Measurements from ENCODE around the gene DGKD. TPM values are rescaled to one million over a fixed set of nuclear protein-coding genes. Genes with fewer than 3 reads are reported as not detected.

Gene DGKD
- total and polyA plus RNA-seq, 7 experiments from 2014 or later, result 25.8 to 252 (median 206) TPM

- Histone ChIP-seq H3K27ac (ENCODE audit: low read depth, low read length) (no peak overlapping the region), H3K9me3 (ENCODE audit: control insufficient read depth in 2 of 3, low read length in 3 of 3) (no peaks in the 10 kb centered on the region), H3K27me3 (ENCODE audit: control insufficient read depth in 2 of 2, insufficient read depth in 2 of 2, low read length in 2 of 2) (no peaks in the 10 kb centered on the region), H3K4me1 (ENCODE audit: control insufficient read depth in 2 of 2, insufficient read depth in 2 of 2, low read length in 2 of 2) (no peaks in the 10 kb centered on the region), H3K36me3 (ENCODE audit: control insufficient read depth in 2 of 3, insufficient read depth in 3 of 3, low read length in 3 of 3) (peaks cover 8 to 76% (median 28%) of the 10 kb centered on the region in 3 experiments), H3K4me3 (ENCODE audit: low read length) (no peak overlapping the region)
- no peaks in the 10 kb centered on the region for H3K9me3 Mint-ChIP-seq
- ChIA-PET CTCF (interaction anchor here (0.7 to 18.1 kb wide), 3 partner anchors 17 to 147 kb away, joined by 4 to 379 read pairs (median 156); no protein-coding TSS in a partner anchor), POLR2A (interaction anchor here (12.9 kb wide), 1 partner anchor 13 kb away, joined by 127 read pairs; no protein-coding TSS in a partner anchor)
- H3K4me3 Mint-ChIP-seq, result no peak overlapping the region
- peaks cover 5 to 36% (median 27%) of the 10 kb centered on the region in 7 donors for H3K4me1 Mint-ChIP-seq
- H3K36me3 Mint-ChIP-seq, result peaks cover 13 to 54% (median 19%) of the 10 kb centered on the region in 5 donors
- H3K27ac Mint-ChIP-seq, result peak overlapping the region in 5 of 9 donors; percentile 14 to 90 (median 79)
- DNase-seq (no peak), ATAC-seq (no peak)
- intact Hi-C loops (cut with micrococcal nuclease), result no loop called here
- no peaks in the 10 kb centered on the region for H3K27me3 Mint-ChIP-seq
These were observed 82.6 kb downstream of the DGKD start for GRCh38 chr2:233436691-233437438.

- no peaks in the 10 kb centered on the region for H3K27me3 ChIP-seq (ENCODE audit: control insufficient read depth in 2 of 2, insufficient read depth in 2 of 2, low read length in 2 of 2)
- no peak overlapping the region for H3K4me3 ChIP-seq (ENCODE audit: low read length)
- Mint-ChIP-seq H3K4me1 (peaks cover 5 to 40% (median 30%) of the 10 kb centered on the region in 7 donors), H3K9me3 (no peaks in the 10 kb centered on the region), H3K4me3 (no peak overlapping the region), H3K27me3 (no peaks in the 10 kb centered on the region), H3K36me3 (peaks cover 13 to 54% (median 18%) of the 10 kb centered on the region in 5 donors), H3K27ac (peak overlapping the region in 3 of 9 donors; percentile 46 to 90 (median 81))
- no peak overlapping the region for H3K27ac ChIP-seq (ENCODE audit: low read depth, low read length)
- H3K36me3 ChIP-seq (ENCODE audit: control insufficient read depth in 2 of 3, insufficient read depth in 3 of 3, low read length in 3 of 3), result peaks cover 8 to 80% (median 28%) of the 10 kb centered on the region in 3 experiments
- ChIA-PET POLR2A (interaction anchor here (12.9 kb wide), 1 partner anchor 13 kb away, joined by 127 read pairs; no protein-coding TSS in a partner anchor), CTCF (interaction anchor here (0.7 to 18.1 kb wide), 4 partner anchors 18 to 148 kb away, joined by 3 to 379 read pairs (median 80); no protein-coding TSS in a partner anchor)
- intact Hi-C loops (cut with micrococcal nuclease), result no loop called here
- H3K4me1 ChIP-seq (ENCODE audit: control insufficient read depth in 2 of 2, insufficient read depth in 2 of 2, low read length in 2 of 2), result no peaks in the 10 kb centered on the region
- ATAC-seq (no peak), DNase-seq (no peak)
- H3K9me3 ChIP-seq (ENCODE audit: control insufficient read depth in 2 of 3, low read length in 3 of 3), result no peaks in the 10 kb centered on the region
These were observed 83.2 kb downstream of the DGKD start for GRCh38 chr2:233437439-233437955.

- DNase-seq (no peak), ATAC-seq (no peak)
- Histone ChIP-seq H3K36me3 (ENCODE audit: control insufficient read depth in 2 of 3, insufficient read depth in 3 of 3, low read length in 3 of 3) (peaks cover 8 to 86% (median 28%) of the 10 kb centered on the region in 3 experiments), H3K27ac (ENCODE audit: low read depth, low read length) (no peak overlapping the region), H3K4me1 (ENCODE audit: control insufficient read depth in 2 of 2, insufficient read depth in 2 of 2, low read length in 2 of 2) (peaks cover 0 to 3% of the 10 kb centered on the region in 2 donors), H3K9me3 (ENCODE audit: control insufficient read depth in 2 of 3, low read length in 3 of 3) (no peaks in the 10 kb centered on the region), H3K27me3 (ENCODE audit: control insufficient read depth in 2 of 2, insufficient read depth in 2 of 2, low read length in 2 of 2) (no peaks in the 10 kb centered on the region), H3K4me3 (ENCODE audit: low read length) (no peak overlapping the region)
- ChIA-PET CTCF (interaction anchor here (9.8 to 18.1 kb wide), 2 partner anchors 19 to 35 kb away, joined by 156 to 379 read pairs; no protein-coding TSS in a partner anchor), POLR2A (interaction anchor here (0.9 to 12.9 kb wide), 2 partner anchors 15 to 35 kb away, joined by 3 to 127 read pairs; no protein-coding TSS in a partner anchor)
- Mint-ChIP-seq H3K36me3 (peaks cover 14 to 53% (median 21%) of the 10 kb centered on the region in 5 donors), H3K27me3 (no peaks in the 10 kb centered on the region), H3K4me3 (no peak overlapping the region), H3K4me1 (peaks cover 12 to 39% (median 30%) of the 10 kb centered on the region in 7 donors), H3K27ac (peak overlapping the region in 6 of 9 donors; percentile 10 to 76 (median 45)), H3K9me3 (no peaks in the 10 kb centered on the region)
- intact Hi-C loops (cut with micrococcal nuclease), result no loop called here
These were observed 84.4 kb downstream of the DGKD start for GRCh38 chr2:233438573-233439147.

GRCh38 chr2:233439191-233439590 is 84.9 kb downstream of the DGKD start:
- Mint-ChIP-seq H3K27ac (peak overlapping the region in 7 of 9 donors; percentile 10 to 85 (median 52)), H3K27me3 (no peaks in the 10 kb centered on the region), H3K4me1 (peaks cover 13 to 40% (median 31%) of the 10 kb centered on the region in 7 donors), H3K4me3 (no peak overlapping the region), H3K9me3 (no peaks in the 10 kb centered on the region), H3K36me3 (peaks cover 14 to 53% (median 21%) of the 10 kb centered on the region in 5 donors)
- intact Hi-C loops (cut with micrococcal nuclease), result no loop called here
- Histone ChIP-seq H3K4me3 (ENCODE audit: low read length) (no peak overlapping the region), H3K27ac (ENCODE audit: low read depth, low read length) (no peak overlapping the region), H3K4me1 (ENCODE audit: control insufficient read depth in 2 of 2, insufficient read depth in 2 of 2, low read length in 2 of 2) (peaks cover 0 to 3% of the 10 kb centered on the region in 2 donors), H3K36me3 (ENCODE audit: control insufficient read depth in 2 of 3, insufficient read depth in 3 of 3, low read length in 3 of 3) (peaks cover 8 to 91% (median 28%) of the 10 kb centered on the region in 3 experiments), H3K9me3 (ENCODE audit: control insufficient read depth in 2 of 3, low read length in 3 of 3) (no peaks in the 10 kb centered on the region), H3K27me3 (ENCODE audit: control insufficient read depth in 2 of 2, insufficient read depth in 2 of 2, low read length in 2 of 2) (no peaks in the 10 kb centered on the region)
- DNase-seq (no peak), ATAC-seq (no peak)
- POLR2A ChIA-PET, result interaction anchor here (0.9 to 12.9 kb wide), 3 partner anchors 15 to 35 kb away, joined by 3 to 127 read pairs (median 3); no protein-coding TSS in a partner anchor
- CTCF ChIA-PET, result interaction anchor here (0.6 to 18.1 kb wide), 3 partner anchors 19 to 182 kb away, joined by 3 to 379 read pairs (median 156); no protein-coding TSS in a partner anchor

GRCh38 chr2:233440314-233440713 is 86.0 kb downstream of the DGKD start:
- intact Hi-C loops (cut with micrococcal nuclease), result loop anchor here in 1 of 2 donors (5.0 to 10.0 kb wide), 2 partner anchors 83 to 586 kb away; no protein-coding TSS in a partner anchor
- Mint-ChIP-seq H3K36me3 (peaks cover 15 to 52% (median 25%) of the 10 kb centered on the region in 5 donors), H3K9me3 (no peaks in the 10 kb centered on the region), H3K27me3 (no peaks in the 10 kb centered on the region), H3K4me3 (no peak overlapping the region), H3K27ac (peak overlapping the region in 7 of 9 donors; percentile 29 to 92 (median 83)), H3K4me1 (peaks cover 13 to 39% (median 36%) of the 10 kb centered on the region in 7 donors)
- peaks cover 0 to 3% of the 10 kb centered on the region in 2 donors for H3K4me1 ChIP-seq (ENCODE audit: control insufficient read depth in 2 of 2, insufficient read depth in 2 of 2, low read length in 2 of 2)
- no peak for DNase-seq
- H3K9me3 ChIP-seq (ENCODE audit: control insufficient read depth in 2 of 3, low read length in 3 of 3), result no peaks in the 10 kb centered on the region
- no peak for ATAC-seq
- no peak overlapping the region for H3K27ac ChIP-seq (ENCODE audit: low read depth, low read length)
- no peak overlapping the region for H3K4me3 ChIP-seq (ENCODE audit: low read length)
- H3K36me3 ChIP-seq (ENCODE audit: control insufficient read depth in 2 of 3, insufficient read depth in 3 of 3, low read length in 3 of 3), result peaks cover 8 to 91% (median 27%) of the 10 kb centered on the region in 3 experiments
- no peaks in the 10 kb centered on the region for H3K27me3 ChIP-seq (ENCODE audit: control insufficient read depth in 2 of 2, insufficient read depth in 2 of 2, low read length in 2 of 2)
- ChIA-PET POLR2A (interaction anchor here (1.0 to 12.9 kb wide), 3 partner anchors 16 to 36 kb away, joined by 3 to 127 read pairs (median 4); no protein-coding TSS in a partner anchor), CTCF (interaction anchor here (1.1 to 18.1 kb wide), 3 partner anchors 20 to 83 kb away, joined by 3 to 379 read pairs (median 156); no protein-coding TSS in a partner anchor)

- ATAC-seq (no peak), DNase-seq (no peak)
- Histone ChIP-seq H3K36me3 (ENCODE audit: control insufficient read depth in 2 of 3, insufficient read depth in 3 of 3, low read length in 3 of 3) (peaks cover 8 to 91% (median 31%) of the 10 kb centered on the region in 3 experiments), H3K27ac (ENCODE audit: low read depth, low read length) (no peak overlapping the region), H3K9me3 (ENCODE audit: control insufficient read depth in 2 of 3, low read length in 3 of 3) (no peaks in the 10 kb centered on the region), H3K4me1 (ENCODE audit: control insufficient read depth in 2 of 2, insufficient read depth in 2 of 2, low read length in 2 of 2) (peaks cover 0 to 3% of the 10 kb centered on the region in 2 donors), H3K4me3 (ENCODE audit: low read length) (no peak overlapping the region), H3K27me3 (ENCODE audit: control insufficient read depth in 2 of 2, insufficient read depth in 2 of 2, low read length in 2 of 2) (no peaks in the 10 kb centered on the region)
- Mint-ChIP-seq H3K27ac (peak overlapping the region; percentile 29 to 93 (median 83)), H3K27me3 (no peaks in the 10 kb centered on the region), H3K4me1 (peaks cover 13 to 39% (median 36%) of the 10 kb centered on the region in 7 donors), H3K36me3 (peaks cover 15 to 54% (median 24%) of the 10 kb centered on the region in 5 donors), H3K9me3 (no peaks in the 10 kb centered on the region), H3K4me3 (no peak overlapping the region)
- POLR2A ChIA-PET, result interaction anchor here (0.6 to 12.9 kb wide), 4 partner anchors 17 to 126 kb away, joined by 3 to 127 read pairs (median 4); partner anchors contain the start of gene USP40
- intact Hi-C loops (cut with micrococcal nuclease), result loop anchor here in 1 of 2 donors (5.0 to 10.0 kb wide), 2 partner anchors 83 to 586 kb away; no protein-coding TSS in a partner anchor
- CTCF ChIA-PET, result interaction anchor here (1.1 to 18.1 kb wide), 3 partner anchors 21 to 84 kb away, joined by 3 to 379 read pairs (median 156); no protein-coding TSS in a partner anchor
These were observed 86.4 kb downstream of the DGKD start for GRCh38 chr2:233440714-233441113.

Measured in naive thymus-derived CD4-positive, alpha-beta T cell (primary cell).